ENCODE results near the gene COMMD1. TPM values are rescaled to one million over a fixed set of nuclear protein-coding genes. Genes with fewer than 3 reads are reported as not detected.

COMMD1 gene
- total RNA-seq, 1 experiment from 2014 or later = 41.4 TPM

DNA sequence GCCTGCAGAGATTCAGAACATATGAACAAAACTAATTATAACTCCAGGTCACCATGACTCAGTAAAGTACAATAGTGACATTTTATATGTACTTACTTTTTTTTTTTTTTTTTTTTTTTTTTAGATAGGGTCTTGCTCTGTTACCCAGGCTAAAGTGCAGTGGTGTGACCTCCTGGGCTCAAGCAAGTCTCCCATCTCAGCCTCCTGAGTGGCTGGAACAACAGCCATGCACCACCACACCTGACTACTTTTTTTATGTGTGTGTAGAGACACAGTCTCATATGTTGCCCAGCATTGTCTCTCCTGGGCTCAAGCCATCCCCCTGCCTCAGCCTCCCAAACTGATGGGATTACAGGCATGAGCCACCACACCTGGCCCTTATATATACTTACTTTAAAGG is 159.8 kb downstream of the COMMD1 start:
- Histone ChIP-seq H3K27me3 (replicated peaks; ENCODE audit: insufficient read depth, low read depth, low read length, poor library complexity) (no peaks in the 10 kb centered on the region), H3K4me3 (ENCODE audit: low read depth, low read length, poor library complexity, severe bottlenecking) (no peak overlapping the region), H3K9me3 (ENCODE audit: low read depth, low read length, poor library complexity, severe bottlenecking) (no peaks in the 10 kb centered on the region), H3K36me3 (ENCODE audit: insufficient read depth, low read length, poor library complexity, severe bottlenecking) (no peaks in the 10 kb centered on the region), H3K27ac (ENCODE audit: low read depth, low read length, poor library complexity, severe bottlenecking) (no peak overlapping the region), H3K4me1 (ENCODE audit: insufficient read depth, low read length, poor library complexity, severe bottlenecking) (no peaks in the 10 kb centered on the region)
- no TSS peak for BruUV-seq (replicated peaks)
- TF ChIP-seq, protein P1, sequence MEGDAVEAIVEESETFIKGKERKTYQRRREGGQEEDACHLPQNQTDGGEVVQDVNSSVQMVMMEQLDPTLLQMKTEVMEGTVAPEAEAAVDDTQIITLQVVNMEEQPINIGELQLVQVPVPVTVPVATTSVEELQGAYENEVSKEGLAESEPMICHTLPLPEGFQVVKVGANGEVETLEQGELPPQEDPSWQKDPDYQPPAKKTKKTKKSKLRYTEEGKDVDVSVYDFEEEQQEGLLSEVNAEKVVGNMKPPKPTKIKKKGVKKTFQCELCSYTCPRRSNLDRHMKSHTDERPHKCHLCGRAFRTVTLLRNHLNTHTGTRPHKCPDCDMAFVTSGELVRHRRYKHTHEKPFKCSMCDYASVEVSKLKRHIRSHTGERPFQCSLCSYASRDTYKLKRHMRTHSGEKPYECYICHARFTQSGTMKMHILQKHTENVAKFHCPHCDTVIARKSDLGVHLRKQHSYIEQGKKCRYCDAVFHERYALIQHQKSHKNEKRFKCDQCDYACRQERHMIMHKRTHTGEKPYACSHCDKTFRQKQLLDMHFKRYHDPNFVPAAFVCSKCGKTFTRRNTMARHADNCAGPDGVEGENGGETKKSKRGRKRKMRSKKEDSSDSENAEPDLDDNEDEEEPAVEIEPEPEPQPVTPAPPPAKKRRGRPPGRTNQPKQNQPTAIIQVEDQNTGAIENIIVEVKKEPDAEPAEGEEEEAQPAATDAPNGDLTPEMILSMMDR (conservative IDR thresholded peaks at IDR 0.05; ENCODE audit: low read depth, low read length) = no peak
- no peak for TF ChIP-seq EZH2 (IDR thresholded peaks at IDR 0.05; ENCODE audit: borderline replicate concordance, low read depth, low read length, poor library complexity, severe bottlenecking)
- ChIA-PET POLR2A (ENCODE audit: low non-redundant PET) (no interaction called here), CTCF (no interaction called here)
- intact Hi-C loops (cut with micrococcal nuclease; ENCODE audit: unreplicated experiment) = no loop called here
- no peak for DNase-seq (ENCODE audit: low spot score)

DNA sequence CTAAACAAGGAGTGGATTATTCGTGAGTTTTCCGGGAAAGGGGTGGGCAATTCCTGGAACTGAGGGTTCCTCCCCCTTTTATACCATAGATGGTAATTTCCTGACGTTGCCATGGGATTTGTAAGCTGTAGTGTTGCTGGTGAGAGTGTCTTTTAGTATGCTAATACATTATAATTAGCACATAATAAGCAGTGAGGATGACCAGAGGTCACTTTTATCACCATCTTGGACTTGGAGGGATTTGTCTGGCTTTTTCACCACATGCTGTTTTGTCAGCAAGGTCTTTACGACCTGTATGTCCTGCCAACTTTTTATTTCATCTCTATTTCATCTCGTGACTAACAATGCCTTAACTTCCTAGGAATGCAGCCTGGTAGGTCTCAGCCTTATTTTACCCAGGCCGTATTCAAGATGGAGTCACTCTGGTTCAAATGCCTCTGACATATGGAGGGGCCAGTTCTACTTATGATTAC is 165.7 kb downstream of the COMMD1 start:
- CTCF ChIA-PET = no interaction called here
- BruUV-seq (replicated peaks) = no TSS peak

DNA sequence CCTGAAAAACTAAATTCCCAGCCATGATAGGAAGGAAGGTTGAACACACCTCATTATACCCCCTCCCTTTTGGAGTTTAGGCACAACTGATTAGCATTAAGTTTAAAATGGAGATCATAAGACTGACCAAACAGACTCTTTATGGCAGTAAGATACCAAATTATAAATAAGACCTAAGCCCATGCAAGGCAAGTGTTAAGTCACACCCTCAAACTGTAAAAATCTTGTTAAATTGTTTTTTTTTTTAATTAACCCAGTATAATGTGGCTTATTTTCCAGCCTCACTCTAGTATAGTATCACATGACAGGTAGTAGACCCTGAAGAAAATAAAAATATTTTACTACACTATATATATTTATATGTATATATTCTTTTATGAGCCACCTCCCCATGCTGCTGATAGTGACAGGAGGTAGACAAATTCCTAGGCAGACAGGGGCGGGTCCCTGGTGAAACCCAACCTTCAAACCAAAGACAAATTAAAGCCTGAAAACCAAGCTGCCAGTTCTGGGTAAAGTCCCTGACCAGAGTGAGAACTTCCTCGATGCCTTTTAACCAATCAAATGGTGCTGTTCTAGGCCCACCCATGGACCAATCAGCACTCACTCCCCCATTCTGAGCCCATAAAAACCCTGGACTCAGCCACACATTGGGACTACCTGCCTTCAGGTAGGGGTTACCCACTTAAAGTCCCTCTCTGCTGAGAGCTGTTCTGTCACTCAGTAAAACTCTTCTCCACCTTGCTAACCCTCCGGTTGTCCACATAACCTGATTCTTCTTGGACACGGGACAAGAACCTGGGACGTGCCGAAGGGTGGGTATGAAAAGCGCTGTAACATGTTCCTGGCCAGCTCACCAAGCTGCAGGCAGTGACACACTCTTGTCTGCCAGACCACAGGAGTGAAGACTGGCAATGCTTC is 166.5 kb downstream of the COMMD1 start:
- no TSS peak for BruUV-seq (replicated peaks)
- no peak overlapping the region for H3K4me3 ChIP-seq (ENCODE audit: low read depth, low read length, poor library complexity, severe bottlenecking)
- H3K36me3 ChIP-seq (ENCODE audit: insufficient read depth, low read length, poor library complexity, severe bottlenecking) = no peaks in the 10 kb centered on the region
- POLR2A ChIA-PET (ENCODE audit: low non-redundant PET) = no interaction called here
- CTCF ChIA-PET = no interaction called here
- no peak for DNase-seq (ENCODE audit: low spot score)
- no peaks in the 10 kb centered on the region for H3K27me3 ChIP-seq (replicated peaks; ENCODE audit: insufficient read depth, low read depth, low read length, poor library complexity)
- no peaks in the 10 kb centered on the region for H3K9me3 ChIP-seq (ENCODE audit: low read depth, low read length, poor library complexity, severe bottlenecking)
- TF ChIP-seq, protein P1 (conservative IDR thresholded peaks at IDR 0.05; ENCODE audit: low read depth, low read length) = no peak
- no peak for TF ChIP-seq EZH2 (IDR thresholded peaks at IDR 0.05; ENCODE audit: borderline replicate concordance, low read depth, low read length, poor library complexity, severe bottlenecking)
- H3K4me1 ChIP-seq (ENCODE audit: insufficient read depth, low read length, poor library complexity, severe bottlenecking) = peaks cover 5% of the 10 kb centered on the region
- H3K27ac ChIP-seq (ENCODE audit: low read depth, low read length, poor library complexity, severe bottlenecking) = no peak overlapping the region
- intact Hi-C loops (cut with micrococcal nuclease; ENCODE audit: unreplicated experiment) = no loop called here

More for the DNA sequence above, 165.7 kb downstream of the COMMD1 start:
- no peak for DNase-seq (ENCODE audit: low spot score)
- intact Hi-C loops (cut with micrococcal nuclease; ENCODE audit: unreplicated experiment) = no loop called here
- Histone ChIP-seq H3K4me3 (ENCODE audit: low read depth, low read length, poor library complexity, severe bottlenecking) (no peak overlapping the region), H3K27ac (ENCODE audit: low read depth, low read length, poor library complexity, severe bottlenecking) (no peak overlapping the region), H3K9me3 (ENCODE audit: low read depth, low read length, poor library complexity, severe bottlenecking) (no peaks in the 10 kb centered on the region), H3K4me1 (ENCODE audit: insufficient read depth, low read length, poor library complexity, severe bottlenecking) (peaks cover 5% of the 10 kb centered on the region), H3K27me3 (replicated peaks; ENCODE audit: insufficient read depth, low read depth, low read length, poor library complexity) (no peaks in the 10 kb centered on the region), H3K36me3 (ENCODE audit: insufficient read depth, low read length, poor library complexity, severe bottlenecking) (no peaks in the 10 kb centered on the region)
- POLR2A ChIA-PET (ENCODE audit: low non-redundant PET) = no interaction called here
- TF ChIP-seq, protein P1 (conservative IDR thresholded peaks at IDR 0.05; ENCODE audit: low read depth, low read length) = no peak
- TF ChIP-seq EZH2 (IDR thresholded peaks at IDR 0.05; ENCODE audit: borderline replicate concordance, low read depth, low read length, poor library complexity, severe bottlenecking) = no peak

Data from A673 (cell line).